Esophagus squamous epithelium (tissue), 5 donors: Measurements from ENCODE around the gene CREB3L2. TPM values are rescaled to one million over a fixed set of nuclear protein-coding genes. Genes with fewer than 3 reads are reported as not detected.
A peak's percentile ranks its signal among the peaks of the same experiment; 100 is the strongest.

Experiments used
- DNase-seq: peaks from one replicate; lab custom pipeline; 2025; lab: John Stamatoyannopoulos, UW
- H3K27ac ChIP-seq, 4 donors: fragments of 200-600 bp; sonication (generic); one replicate each; pipeline ENCODE4 v1.5.1; 2016 to 2019; ENCODE audit warnings: mild to moderate bottlenecking in 1 of 4
- H3K27me3 ChIP-seq, 4 donors: fragments of 200-600 bp; sonication (generic); 1 replicate in 3 of 4; 2 replicates in 1 of 4; pipeline versions ENCODE4 v1.5.1 to v1.6.0; 2017 to 2021; ENCODE audit warnings: antibody characterized with exemption in 1 of 4
- H3K36me3 ChIP-seq, 3 donors: fragments of 200-600 bp; sonication (generic); one replicate each; pipeline ENCODE4 v1.5.1; 2016 to 2019
- H3K4me1 ChIP-seq, 3 donors: fragments of 200-600 bp; sonication (generic); one replicate each; pipeline ENCODE4 v1.5.1; 2017 to 2019
- H3K4me3 ChIP-seq, 4 donors: fragments of 200-600 bp; sonication (generic); 1 replicate in 3 of 4; 2 replicates in 1 of 4; pipeline ENCODE4 v1.5.1; 2016 to 2019; ENCODE audit warnings: mild to moderate bottlenecking in 2 of 4, moderate library complexity in 1 of 4
- H3K9me3 ChIP-seq, 3 donors: fragments of 200-600 bp; sonication (generic); one replicate each; pipeline ENCODE4 v1.5.1; 2016 to 2019
- POLR2A ChIP-seq, 4 donors: fragments of 450-650 bp; IDR thresholded peaks; one replicate each; pipeline ENCODE4 v1.6.1; 2017; ENCODE audit warnings: antibody characterized with exemption in 4 of 4, mild to moderate bottlenecking in 4 of 4, moderate library complexity in 3 of 4
- WGBS, 2 donors: methylation state at CpG; one replicate each; pipeline ENCODE4 v1.1.5; 2018; 5-methylcytosine and 5-hydroxymethylcytosine counted together
- intact Hi-C: fragments of 100-400 bp; cut with DNase I; formaldehyde crosslinking; loops from one replicate; pipeline ENCODE4 v1.15.0; 2022
- total RNA-seq, 4 donors: library from RNA; depleted of rRNA; stranded (reverse); fragments of >200 nt; gene quantifications; one replicate each; pipeline ENCODE4 v1.1.0, GENCODE V29; 2016
- TF ChIP-seq, protein P1 (sequence below), 6 experiments: fragments of 450-650 bp in 4 of 6; fragments of 200-600 bp in 2 of 6; sonication (generic) in 2 of 6; IDR thresholded peaks; one replicate each; pipeline ENCODE4 v1.5.1; 2016 to 2019; ENCODE audit warnings: antibody characterized with exemption in 6 of 6, mild to moderate bottlenecking in 4 of 6, moderate library complexity in 4 of 6
- donor health status: DM: yes; HTN: yes; CAD: no.

CREB3L2 gene
- total RNA-seq, 4 donors from 2014 or later, result 14.9 to 21.9 (median 17.3) TPM

DNA sequence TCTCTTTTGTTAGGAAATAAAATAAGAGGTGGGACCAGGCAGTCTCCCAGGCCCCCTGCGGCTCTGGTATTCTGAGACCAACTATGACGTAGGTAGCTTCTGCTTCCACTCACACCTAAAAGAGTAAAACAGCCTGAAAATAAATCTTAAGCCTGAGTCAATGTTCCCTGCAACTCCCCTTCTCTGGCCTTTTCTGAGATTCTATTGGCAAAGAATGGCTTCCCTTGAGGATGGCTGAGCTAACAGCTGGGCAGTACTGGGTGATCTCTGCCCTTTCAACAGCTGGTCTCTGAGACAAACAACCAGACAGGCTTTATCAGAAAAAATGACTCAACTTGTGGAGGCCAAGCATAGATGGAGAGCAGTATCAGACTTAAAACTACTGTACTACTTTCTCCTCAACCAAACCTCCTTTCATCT is 58.7 kb downstream of the CREB3L2 start:
- TF ChIP-seq POLR2A (IDR thresholded peaks at IDR 0.05), result no peak
- TF ChIP-seq, protein P1, sequence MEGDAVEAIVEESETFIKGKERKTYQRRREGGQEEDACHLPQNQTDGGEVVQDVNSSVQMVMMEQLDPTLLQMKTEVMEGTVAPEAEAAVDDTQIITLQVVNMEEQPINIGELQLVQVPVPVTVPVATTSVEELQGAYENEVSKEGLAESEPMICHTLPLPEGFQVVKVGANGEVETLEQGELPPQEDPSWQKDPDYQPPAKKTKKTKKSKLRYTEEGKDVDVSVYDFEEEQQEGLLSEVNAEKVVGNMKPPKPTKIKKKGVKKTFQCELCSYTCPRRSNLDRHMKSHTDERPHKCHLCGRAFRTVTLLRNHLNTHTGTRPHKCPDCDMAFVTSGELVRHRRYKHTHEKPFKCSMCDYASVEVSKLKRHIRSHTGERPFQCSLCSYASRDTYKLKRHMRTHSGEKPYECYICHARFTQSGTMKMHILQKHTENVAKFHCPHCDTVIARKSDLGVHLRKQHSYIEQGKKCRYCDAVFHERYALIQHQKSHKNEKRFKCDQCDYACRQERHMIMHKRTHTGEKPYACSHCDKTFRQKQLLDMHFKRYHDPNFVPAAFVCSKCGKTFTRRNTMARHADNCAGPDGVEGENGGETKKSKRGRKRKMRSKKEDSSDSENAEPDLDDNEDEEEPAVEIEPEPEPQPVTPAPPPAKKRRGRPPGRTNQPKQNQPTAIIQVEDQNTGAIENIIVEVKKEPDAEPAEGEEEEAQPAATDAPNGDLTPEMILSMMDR (IDR thresholded peaks at IDR 0.05), result no peak
- Histone ChIP-seq H3K27me3 (no peaks in the 10 kb centered on the region), H3K4me3 (no peak overlapping the region), H3K4me1 (peaks cover 0 to 44% (median 6%) of the 10 kb centered on the region in 3 donors), H3K9me3 (no peaks in the 10 kb centered on the region), H3K27ac (peak overlapping the region in 3 of 4 donors; percentile 66 to 77 (median 70)), H3K36me3 (no peaks in the 10 kb centered on the region)
- DNase-seq, result no peak
- intact Hi-C loops, result no loop called here
- 88 to 90% methylated on average over 2 of the region's 2 CpGs for WGBS, 2 donors

DNA sequence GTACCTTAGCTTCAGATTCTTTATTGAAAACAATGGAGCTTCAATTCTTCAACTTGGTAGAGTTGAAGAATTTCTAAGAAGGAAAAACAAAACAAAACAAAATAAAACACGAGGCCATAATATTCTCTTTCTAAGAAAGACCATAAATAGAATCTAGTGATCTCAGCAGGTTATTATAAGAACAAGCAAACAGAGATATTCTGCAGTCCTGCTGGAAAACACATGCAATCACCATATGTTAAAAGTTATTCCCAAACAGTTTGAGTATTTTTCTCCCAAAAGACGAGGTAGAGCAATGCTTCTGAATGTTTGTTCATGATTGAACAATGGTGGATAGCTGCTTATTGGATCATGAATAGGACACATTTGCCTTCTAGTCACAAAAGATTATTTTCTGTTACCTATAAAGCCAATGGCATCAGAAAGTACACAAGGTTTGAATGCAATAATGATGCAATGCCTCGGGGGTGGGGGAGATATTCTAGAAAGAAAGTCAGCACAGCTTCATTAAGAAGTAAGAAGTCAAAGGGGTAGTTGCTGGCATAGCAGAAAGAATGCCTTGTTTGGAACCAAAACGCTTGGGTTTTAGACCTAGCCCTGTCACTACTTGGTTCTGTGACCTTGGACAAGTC is 59.3 kb downstream of the CREB3L2 start:
- H3K4me3 ChIP-seq, result no peak overlapping the region
- intact Hi-C loops, result no loop called here
- H3K27me3 ChIP-seq, result no peaks in the 10 kb centered on the region
- H3K4me1 ChIP-seq, result peaks cover 0 to 41% (median 6%) of the 10 kb centered on the region in 3 donors
- H3K36me3 ChIP-seq, result no peaks in the 10 kb centered on the region
- no peaks in the 10 kb centered on the region for H3K9me3 ChIP-seq
- H3K27ac ChIP-seq, result peak overlapping the region in 3 of 4 donors; percentile 66 to 77 (median 70)
- WGBS, 2 donors, result 54 to 66% methylated on average over 4 of the region's 4 CpGs
- TF ChIP-seq, protein P1 (IDR thresholded peaks at IDR 0.05), result no peak
- TF ChIP-seq POLR2A (IDR thresholded peaks at IDR 0.05), result no peak
- DNase-seq, result no peak

DNA sequence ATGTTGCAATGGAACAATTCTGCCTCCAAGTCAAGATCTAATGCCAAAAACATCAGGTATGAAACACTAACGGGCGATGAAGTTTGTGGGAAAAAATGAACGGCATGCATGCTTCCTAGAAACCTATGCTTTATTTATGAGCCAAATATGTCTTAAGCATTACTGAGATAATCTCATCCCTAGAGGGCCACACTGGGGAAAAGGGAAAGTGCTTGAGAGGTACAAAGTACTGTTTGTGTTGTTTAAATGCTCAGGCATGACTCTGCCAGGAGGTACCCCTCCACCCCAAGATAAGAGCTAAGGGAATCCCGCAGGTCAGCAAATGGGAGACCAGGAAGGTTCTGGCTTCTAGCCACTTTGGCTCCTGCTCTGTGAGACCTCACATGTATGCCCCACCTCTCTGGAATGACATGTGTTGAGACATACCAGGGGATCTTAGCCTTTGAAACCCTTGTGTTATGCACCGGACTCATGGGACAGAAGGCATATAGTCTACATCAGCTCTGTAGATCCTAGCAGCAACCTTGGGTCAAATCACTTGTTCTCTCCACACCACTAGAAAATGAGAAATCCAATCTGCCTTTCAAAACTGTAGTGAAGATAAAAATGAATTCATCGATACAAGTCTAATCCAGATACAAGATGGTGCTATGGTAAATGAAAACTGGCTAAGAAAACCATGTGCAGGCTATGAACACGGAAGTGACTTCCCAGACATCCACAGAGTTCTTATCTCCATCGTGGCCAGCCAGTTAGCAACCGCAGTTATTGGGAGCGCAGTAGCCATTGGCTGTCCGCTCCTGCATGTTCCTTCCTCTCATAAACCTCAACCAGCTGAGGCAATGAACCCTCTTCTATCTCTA is 61.0 kb downstream of the CREB3L2 start:
- 73 to 77% methylated on average over 11 of the region's 11 CpGs for WGBS, 2 donors
- peak overlapping the region in 1 of 4 donors; percentile 55 for H3K27ac ChIP-seq
- no peak for DNase-seq
- no peak for TF ChIP-seq POLR2A (IDR thresholded peaks at IDR 0.05)
- TF ChIP-seq, protein P1 (IDR thresholded peaks at IDR 0.05), result no peak
- H3K9me3 ChIP-seq, result no peaks in the 10 kb centered on the region
- H3K27me3 ChIP-seq, result no peaks in the 10 kb centered on the region
- no peak overlapping the region for H3K4me3 ChIP-seq
- intact Hi-C loops, result no loop called here
- H3K36me3 ChIP-seq, result no peaks in the 10 kb centered on the region
- H3K4me1 ChIP-seq, result peaks cover 13 to 58% (median 17%) of the 10 kb centered on the region in 3 donors

DNA sequence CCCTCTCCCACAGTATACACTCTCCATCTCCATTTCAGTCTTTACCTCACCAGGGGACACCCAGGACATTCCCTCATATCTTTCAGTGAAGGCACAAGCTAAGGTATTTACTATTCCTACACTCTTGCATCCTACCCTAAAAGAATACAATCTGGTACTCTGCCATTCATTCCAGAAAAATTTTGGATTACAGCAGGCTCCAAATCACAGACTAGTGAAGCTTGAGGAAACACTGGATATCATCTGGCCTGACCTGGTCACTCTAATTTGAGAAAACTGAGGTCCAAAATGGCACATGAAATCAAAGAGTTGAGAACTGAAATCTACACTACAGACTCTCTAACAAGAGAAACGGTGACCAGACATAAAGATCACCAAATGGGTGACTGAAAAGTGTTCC is 61.7 kb downstream of the CREB3L2 start:
- Histone ChIP-seq H3K9me3 (no peaks in the 10 kb centered on the region), H3K36me3 (no peaks in the 10 kb centered on the region), H3K27ac (peak overlapping the region in 1 of 4 donors; percentile 15), H3K27me3 (no peaks in the 10 kb centered on the region), H3K4me1 (peaks cover 14 to 65% (median 18%) of the 10 kb centered on the region in 3 donors), H3K4me3 (no peak overlapping the region)
- WGBS, 2 donors, result 55 to 87% methylated on average over 1 of the region's 1 CpG
- intact Hi-C loops, result no loop called here
- no peak for DNase-seq
- TF ChIP-seq POLR2A (IDR thresholded peaks at IDR 0.05), result no peak

DNA sequence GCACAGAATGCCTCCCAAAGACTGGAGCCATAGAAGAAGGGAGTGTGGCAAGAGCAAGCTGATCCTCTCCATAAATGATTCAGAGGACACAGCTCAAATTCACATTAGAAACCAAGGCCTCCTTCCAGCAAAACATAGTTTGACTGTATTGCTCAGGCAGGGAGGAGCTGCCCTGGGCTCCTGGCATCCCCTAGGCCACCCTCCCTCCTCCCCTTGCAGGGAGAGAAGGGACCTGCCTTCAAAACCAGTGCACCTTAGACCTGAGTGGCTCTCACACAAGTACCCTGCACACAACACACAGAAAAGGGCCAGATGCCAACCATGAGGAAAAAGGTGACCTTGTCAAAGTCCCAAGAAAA is 64.7 kb downstream of the CREB3L2 start:
- peaks cover 26 to 73% (median 32%) of the 10 kb centered on the region in 3 donors for H3K4me1 ChIP-seq
- peak overlapping the region in 3 of 4 donors; percentile 68 to 84 (median 76) for H3K27ac ChIP-seq
- no peaks in the 10 kb centered on the region for H3K27me3 ChIP-seq
- TF ChIP-seq POLR2A (IDR thresholded peaks at IDR 0.05), result no peak
- TF ChIP-seq, protein P1 (IDR thresholded peaks at IDR 0.05), result no peak
- no peak overlapping the region for H3K4me3 ChIP-seq
- no peak for DNase-seq
- H3K9me3 ChIP-seq, result no peaks in the 10 kb centered on the region
- intact Hi-C loops, result no loop called here
- H3K36me3 ChIP-seq, result no peaks in the 10 kb centered on the region
